IMR-90 (cell line): ENCODE data around the gene ACAT2.

Experiments
- BHLHE40 ChIP-seq: fragments of 150-350 bp; IDR thresholded peaks from 2 replicates; pipeline ENCODE4 v1.6.1; 2016; ENCODE audit warnings: mild to moderate bottlenecking, low read depth, low read length
- CEBPB ChIP-seq: IDR thresholded peaks from 2 replicates; pipeline ENCODE4 v1.6.1; 2012; ENCODE audit warnings: low read depth, low read length, improper control_type of control experiment
- CHD1 ChIP-seq: IDR thresholded peaks from 2 replicates; pipeline ENCODE4 v1.6.1; 2012; ENCODE audit warnings: low read depth, low read length, improper control_type of control experiment
- CTCF ChIP-seq: conservative IDR thresholded peaks from 2 replicates; pipeline ENCODE4 v1.5.1; 2012; ENCODE audit warnings: mild to moderate bottlenecking, low read depth, low read length, improper control_type of control experiment
- ELK1 ChIP-seq: fragments of 150-350 bp; IDR thresholded peaks from 2 replicates; pipeline ENCODE4 v1.6.1; 2016; ENCODE audit warnings: low read depth, mild to moderate bottlenecking, low read length, moderate library complexity, borderline replicate concordance
- MAZ ChIP-seq: IDR thresholded peaks from 2 replicates; pipeline ENCODE4 v1.6.1; 2012; ENCODE audit warnings: low read depth, mild to moderate bottlenecking, low read length, improper control_type of control experiment, moderate library complexity, borderline replicate concordance
- MXI1 ChIP-seq: IDR thresholded peaks from 2 replicates; pipeline ENCODE4 v1.6.1; 2012; ENCODE audit warnings: low read depth, mild to moderate bottlenecking, low read length, moderate library complexity, borderline replicate concordance
- NFE2L2 ChIP-seq: fragments of 150-350 bp; IDR thresholded peaks from 2 replicates; pipeline ENCODE4 v1.6.1; 2016; ENCODE audit warnings: low read depth, mild to moderate bottlenecking, low read length
- POLR2A ChIP-seq: IDR thresholded peaks from 2 replicates; pipeline ENCODE4 v1.6.1; 2012; ENCODE audit warnings: mild to moderate bottlenecking, low read depth, low read length
- RAD21 ChIP-seq: IDR thresholded peaks from 2 replicates; pipeline ENCODE4 v1.6.1; 2012; ENCODE audit warnings: low read length, improper control_type of control experiment
- RCOR1 ChIP-seq: IDR thresholded peaks from 2 replicates; pipeline ENCODE4 v1.6.1; 2012; ENCODE audit warnings: mild to moderate bottlenecking, low read length, improper control_type of control experiment; ENCODE audit not compliant: insufficient replicate concordance
- RFX5 ChIP-seq: IDR thresholded peaks from 2 replicates; pipeline ENCODE4 v1.8.0; 2012; ENCODE audit warnings: low read depth, mild to moderate bottlenecking, low read length, moderate library complexity
- SMC3 ChIP-seq: fragments of 150-350 bp; IDR thresholded peaks from 2 replicates; pipeline ENCODE4 v1.6.1; 2016; ENCODE audit warnings: low read depth, mild to moderate bottlenecking, antibody characterized with exemption, low read length, moderate library complexity
- USF2 ChIP-seq: fragments of 150-350 bp; IDR thresholded peaks from 2 replicates; pipeline ENCODE4 v1.6.1; 2017; ENCODE audit warnings: mild to moderate bottlenecking, antibody characterized with exemption, low read length, low read depth

GRCh38 chr6:159804504-159804903, 42.7 kb downstream of the ACAT2 start:
- no peak for TF ChIP-seq CTCF
- no peak for TF ChIP-seq POLR2A
- TF ChIP-seq USF2 = no peak
- TF ChIP-seq RFX5 = no peak
- TF ChIP-seq SMC3 = no peak
- TF ChIP-seq BHLHE40 = no peak
- TF ChIP-seq RCOR1 = no peak
- no peak for TF ChIP-seq MAZ
- no peak for TF ChIP-seq RAD21
- TF ChIP-seq NFE2L2 = no peak
- no peak for TF ChIP-seq CEBPB
- no peak for TF ChIP-seq ELK1
- TF ChIP-seq CHD1 = no peak
- no peak for TF ChIP-seq MXI1
